GM12873 (cell line): Measurements from ENCODE around the gene CEACAM16.

Source experiments
- TF ChIP-seq, protein P1 (sequence below): IDR thresholded peaks from 2 replicates; pipeline ENCODE4 v1.5.1; 2012; ENCODE audit warnings: low read depth, mild to moderate bottlenecking, moderate library complexity, low read length, control low read depth; ENCODE audit not compliant: insufficient read depth; ENCODE audit errors: missing control alignments

The CEACAM16 gene

DNA sequence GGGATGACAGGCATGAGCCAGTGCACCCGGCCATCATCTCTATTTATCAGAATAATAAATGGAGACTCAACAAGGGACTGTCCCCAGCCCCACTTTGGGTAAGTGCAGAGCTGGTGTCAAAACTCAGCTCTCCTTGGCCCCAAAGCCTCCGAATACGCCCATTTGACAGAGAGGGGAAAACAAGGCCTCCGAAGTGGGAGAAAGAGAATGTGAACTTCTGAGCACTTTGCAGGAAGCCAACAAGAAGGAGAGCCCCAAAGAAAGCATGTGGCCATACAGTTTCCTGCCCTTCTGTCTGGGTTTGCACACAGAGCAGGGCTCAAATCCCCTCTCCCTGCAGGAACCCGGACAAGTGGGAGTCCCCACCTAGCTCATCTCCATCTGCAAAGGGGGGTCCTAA, 1.6 kb downstream of the CEACAM16 start:
- TF ChIP-seq, protein P1, sequence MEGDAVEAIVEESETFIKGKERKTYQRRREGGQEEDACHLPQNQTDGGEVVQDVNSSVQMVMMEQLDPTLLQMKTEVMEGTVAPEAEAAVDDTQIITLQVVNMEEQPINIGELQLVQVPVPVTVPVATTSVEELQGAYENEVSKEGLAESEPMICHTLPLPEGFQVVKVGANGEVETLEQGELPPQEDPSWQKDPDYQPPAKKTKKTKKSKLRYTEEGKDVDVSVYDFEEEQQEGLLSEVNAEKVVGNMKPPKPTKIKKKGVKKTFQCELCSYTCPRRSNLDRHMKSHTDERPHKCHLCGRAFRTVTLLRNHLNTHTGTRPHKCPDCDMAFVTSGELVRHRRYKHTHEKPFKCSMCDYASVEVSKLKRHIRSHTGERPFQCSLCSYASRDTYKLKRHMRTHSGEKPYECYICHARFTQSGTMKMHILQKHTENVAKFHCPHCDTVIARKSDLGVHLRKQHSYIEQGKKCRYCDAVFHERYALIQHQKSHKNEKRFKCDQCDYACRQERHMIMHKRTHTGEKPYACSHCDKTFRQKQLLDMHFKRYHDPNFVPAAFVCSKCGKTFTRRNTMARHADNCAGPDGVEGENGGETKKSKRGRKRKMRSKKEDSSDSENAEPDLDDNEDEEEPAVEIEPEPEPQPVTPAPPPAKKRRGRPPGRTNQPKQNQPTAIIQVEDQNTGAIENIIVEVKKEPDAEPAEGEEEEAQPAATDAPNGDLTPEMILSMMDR: no peak

- TF ChIP-seq, protein P1: no peak
Observed at GRCh38 chr19:44701228-44701627, 2.3 kb downstream of the CEACAM16 start.

DNA sequence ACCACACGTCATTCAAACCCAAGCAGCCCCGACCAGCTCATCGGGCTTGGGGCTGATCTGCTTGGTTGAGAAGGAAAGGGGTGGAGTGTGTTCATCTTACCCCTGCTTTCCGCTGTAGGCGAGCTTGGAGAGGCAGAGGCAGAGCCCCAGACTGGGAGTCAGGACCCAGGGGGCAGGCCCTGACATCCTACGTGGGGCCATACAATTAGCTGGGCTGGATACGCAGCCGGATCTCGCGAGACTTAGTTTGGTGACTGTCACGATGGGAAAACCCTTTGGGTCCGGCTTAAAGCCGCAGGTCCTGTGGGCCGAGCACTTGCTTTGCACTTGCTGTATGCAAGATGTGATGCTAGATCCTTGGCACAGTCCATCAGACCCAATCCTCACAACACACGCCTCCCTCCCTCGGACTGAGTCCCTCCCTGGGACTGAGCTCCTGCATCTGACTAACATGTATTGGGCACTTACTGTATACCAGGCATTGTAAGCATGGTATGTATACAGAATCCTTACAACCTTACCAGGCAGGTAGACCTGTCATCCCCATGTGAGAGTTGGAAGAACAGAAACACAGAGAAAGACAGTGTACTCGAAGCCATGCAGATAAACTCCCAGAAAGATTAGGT, 3.7 kb downstream of the CEACAM16 start:
- TF ChIP-seq, protein P1: no peak

- TF ChIP-seq, protein P1: no peak
Observed at GRCh38 chr19:44703336-44704078, 4.6 kb downstream of the CEACAM16 start.

DNA sequence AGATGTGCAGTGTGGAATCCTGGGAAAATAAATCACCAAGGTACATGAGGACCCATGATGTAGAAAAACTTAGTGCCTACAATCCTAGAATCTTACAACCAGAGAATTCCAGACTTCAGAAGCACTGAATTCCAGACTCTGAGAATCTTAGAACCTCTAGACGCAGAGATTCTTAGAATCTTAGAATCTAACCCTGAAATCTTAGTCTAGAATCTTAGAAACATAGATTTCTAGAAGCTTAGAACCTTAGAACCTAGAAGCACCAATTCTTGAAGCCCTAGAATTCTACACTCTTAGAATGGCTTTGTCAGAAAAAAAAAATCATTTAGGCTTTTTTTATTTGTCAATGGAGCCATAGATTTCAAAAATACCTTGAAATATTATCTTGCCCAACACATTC, 6.0 kb downstream of the CEACAM16 start:
- TF ChIP-seq, protein P1: no peak

GRCh38 chr19:44705502-44706010, 6.6 kb downstream of the CEACAM16 start:
- TF ChIP-seq, protein P1: no peak

DNA sequence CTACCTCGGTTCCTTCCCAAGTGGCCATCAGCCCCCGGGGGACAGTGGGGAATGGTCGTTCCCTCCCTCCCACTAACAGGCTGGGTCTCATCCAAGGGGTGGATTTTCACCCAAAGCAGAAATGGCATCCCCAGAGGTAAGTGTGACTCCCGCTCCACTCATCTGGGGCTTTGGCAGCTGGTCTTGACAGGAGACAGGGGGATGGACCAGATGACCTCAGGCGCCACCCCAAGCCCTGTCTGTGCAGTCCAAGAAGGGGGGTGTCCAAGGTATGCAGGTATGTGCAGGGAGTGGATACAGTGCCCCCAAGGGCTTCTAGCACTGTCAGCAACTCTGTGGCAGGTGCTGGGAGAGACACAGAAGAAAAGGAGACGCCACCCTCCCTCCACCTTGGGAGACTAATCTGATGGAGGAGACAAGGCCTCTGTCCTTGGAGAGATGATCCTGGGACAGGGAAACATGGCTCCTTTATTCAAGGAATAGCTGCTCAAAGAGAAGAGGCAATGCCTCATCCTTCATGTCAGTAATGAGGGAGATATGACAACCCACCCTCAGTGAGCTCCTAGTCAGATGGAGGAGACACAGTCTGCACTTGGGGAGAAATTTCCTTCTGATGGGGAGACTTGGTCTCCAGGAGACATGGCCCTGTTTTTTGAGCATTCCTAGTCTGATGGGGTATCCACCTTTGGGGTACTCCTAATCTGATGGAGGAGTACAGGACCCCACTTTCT, 7.7 kb downstream of the CEACAM16 start:
- TF ChIP-seq, protein P1: no peak
